Renal cortical epithelial cell (primary cell): ENCODE measurements around the gene MTHFD1L. TPM values are rescaled to one million over a fixed set of nuclear protein-coding genes. Genes with fewer than 3 reads are reported as not detected.
A peak's percentile ranks its signal among the peaks of the same experiment; 100 is the strongest.

Source experiments
- DNase-seq: peaks from one replicate; pipeline ENCODE4 v3.0.0-alpha.2; 2011; ENCODE audit warnings: low read depth
- total RNA-seq: library from RNA; depleted of rRNA; stranded (reverse); fragments of >200 nt; gene quantifications from 2 replicates; pipeline ENCODE4 v1.2.3, GENCODE V29; 2014

The MTHFD1L gene
- total RNA-seq, 1 donor from 2014 or later = 53.7 TPM

GRCh38 chr6:150932996-150933395 lies 67.5 kb downstream of the MTHFD1L start:
- DNase-seq = no peak

- DNase-seq = peak; percentile 60
Observed at GRCh38 chr6:150934380-150934779, 68.9 kb downstream of the MTHFD1L start.

GRCh38 chr6:150936021-150936555 lies 70.6 kb downstream of the MTHFD1L start:
- no peak for DNase-seq

- no peak for DNase-seq
Observed at GRCh38 chr6:150937132-150937906, 71.8 kb downstream of the MTHFD1L start.

GRCh38 chr6:150939399-150939798 lies 73.9 kb downstream of the MTHFD1L start:
- no peak for DNase-seq

- DNase-seq = no peak
Observed at GRCh38 chr6:150940941-150941340, 75.4 kb downstream of the MTHFD1L start.

- DNase-seq = no peak
Observed at GRCh38 chr6:150949526-150949925, 84.0 kb downstream of the MTHFD1L start.

GRCh38 chr6:150953851-150954250 lies 88.3 kb downstream of the MTHFD1L start:
- no peak for DNase-seq

GRCh38 chr6:150959166-150959565 lies 93.7 kb downstream of the MTHFD1L start:
- DNase-seq = no peak

- DNase-seq = no peak
Observed at GRCh38 chr6:150962436-150962835, 96.9 kb downstream of the MTHFD1L start.

GRCh38 chr6:150964765-150965164 lies 99.3 kb downstream of the MTHFD1L start:
- no peak for DNase-seq

GRCh38 chr6:150966786-150967185 lies 101.3 kb downstream of the MTHFD1L start:
- DNase-seq = no peak

- no peak for DNase-seq
Observed at GRCh38 chr6:150967381-150967780, 101.9 kb downstream of the MTHFD1L start.

GRCh38 chr6:150967910-150968309 lies 102.4 kb downstream of the MTHFD1L start:
- DNase-seq = no peak

- no peak for DNase-seq
Observed at GRCh38 chr6:150969901-150970300, 104.4 kb downstream of the MTHFD1L start.

- no peak for DNase-seq
Observed at GRCh38 chr6:150971219-150971618, 105.7 kb downstream of the MTHFD1L start.

GRCh38 chr6:150975136-150975535 lies 109.6 kb downstream of the MTHFD1L start:
- no peak for DNase-seq

- DNase-seq = no peak
Observed at GRCh38 chr6:150977281-150977680, 111.8 kb downstream of the MTHFD1L start.

- no peak for DNase-seq
Observed at GRCh38 chr6:150978624-150979023, 113.1 kb downstream of the MTHFD1L start.

GRCh38 chr6:150979826-150980350 lies 114.4 kb downstream of the MTHFD1L start:
- no peak for DNase-seq

GRCh38 chr6:150981095-150981494 lies 115.6 kb downstream of the MTHFD1L start:
- no peak for DNase-seq

GRCh38 chr6:150981669-150982068 lies 116.2 kb downstream of the MTHFD1L start:
- DNase-seq = no peak

- DNase-seq = no peak
Observed at GRCh38 chr6:150987371-150987828, 121.9 kb downstream of the MTHFD1L start.
